HepG2 (cell line): Measurements from ENCODE around the gene DEPDC5. TPM values are rescaled to one million over a fixed set of nuclear protein-coding genes. Genes with fewer than 3 reads are reported as not detected.

ENCODE experiments used
- HNF4G ChIP-seq, 2 experiments: sonication (generic) in 1 of 2; formaldehyde crosslinking in 1 of 2; IDR thresholded peaks; 2 replicates each; pipeline versions ENCODE4 v1.4.0 to v1.6.1; 2011 to 2020; ENCODE audit warnings: borderline replicate concordance in 2 of 2, low read depth in 2 of 2, mild to moderate bottlenecking in 2 of 2, low read length in 1 of 2, missing genetic modification reagents in 1 of 2, moderate library complexity in 1 of 2
- NR2F2 ChIP-seq: IDR thresholded peaks from 2 replicates; pipeline ENCODE4 v1.6.1; 2012; ENCODE audit warnings: low read depth, inconsistent platforms, borderline replicate concordance
- PITX1 ChIP-seq: sonication (generic); formaldehyde crosslinking; IDR thresholded peaks from 2 replicates; pipeline ENCODE4 v1.5.1; 2020; ENCODE audit warnings: mild to moderate bottlenecking, missing genetic modification reagents
- SOX5 ChIP-seq: IDR thresholded peaks from 2 replicates; pipeline ENCODE4 v1.6.1; 2016; ENCODE audit warnings: borderline replicate concordance
- ZNF337 ChIP-seq: sonication (generic); formaldehyde crosslinking; IDR thresholded peaks from 2 replicates; pipeline ENCODE4 v1.5.1; 2020; ENCODE audit warnings: missing genetic modification reagents, low read depth, mild to moderate bottlenecking, borderline replicate concordance
- ZNF607 ChIP-seq: sonication (generic); formaldehyde crosslinking; IDR thresholded peaks from 2 replicates; pipeline ENCODE4 v1.5.1; 2020; ENCODE audit warnings: missing genetic modification reagents, mild to moderate bottlenecking, borderline replicate concordance
- polyA plus RNA-seq, 8 experiments: library from polyadenylated mRNA; depleted of rRNA in 3 of 8; stranded (reverse) in 7 of 8; unstranded in 1 of 8; fragments of >200 nt; fragmentation: Illumina TruSeq in 4 of 8; extraction: Trizol in 4 of 8; gene quantifications; 2 replicates each; pipeline versions ENCODE4 v1.2.1 to v1.2.3, GENCODE V29; 2011 to 2016; ENCODE audit warnings: low read depth in 4 of 8, missing spikeins in 1 of 8, mixed read lengths in 1 of 8; ENCODE audit not compliant: insufficient read depth in 1 of 8
- total RNA-seq, 5 experiments: library from RNA; depleted of rRNA; stranded (reverse); fragments of >200 nt; fragmentation: Illumina TruSeq; extraction: Trizol; gene quantifications; 2 replicates each; pipeline ENCODE4 v1.2.3, GENCODE V29; 2016; ENCODE audit warnings: low read depth in 1 of 5
- TF ChIP-seq, protein P1 (sequence below): sonication (generic); formaldehyde crosslinking; IDR thresholded peaks from 2 replicates; pipeline ENCODE4 v1.4.0; 2020; ENCODE audit warnings: missing genetic modification reagents
- TF ChIP-seq, protein P2 (sequence below): sonication (generic); formaldehyde crosslinking; IDR thresholded peaks from 2 replicates; pipeline ENCODE4 v1.5.0; 2020; ENCODE audit warnings: mild to moderate bottlenecking, missing genetic modification reagents, borderline replicate concordance
- TF ChIP-seq, protein P3 (sequence below): sonication (generic); formaldehyde crosslinking; IDR thresholded peaks from 2 replicates; pipeline ENCODE4 v1.4.0; 2020; ENCODE audit warnings: missing genetic modification reagents
- TF ChIP-seq, protein P4 (sequence below): IDR thresholded peaks from 2 replicates; pipeline ENCODE4 v1.6.1; 2012; ENCODE audit warnings: low read depth, low read length, improper control_type of control experiment
- TF ChIP-seq, protein P5 (sequence below), 2 experiments: sonication (generic) in 1 of 2; formaldehyde crosslinking in 1 of 2; IDR thresholded peaks; 2 replicates each; pipeline versions ENCODE4 v1.4.0 to v1.6.1; 2016 to 2020; ENCODE audit warnings: borderline replicate concordance in 1 of 2, low read depth in 1 of 2, mild to moderate bottlenecking in 1 of 2, missing genetic modification reagents in 1 of 2

The DEPDC5 gene
- total and polyA plus RNA-seq, 2 of the 13 experiments (the other 11 are each of a cell fraction or from before 2014, with no cell fraction given) = 9.8 to 12.4 TPM

DNA sequence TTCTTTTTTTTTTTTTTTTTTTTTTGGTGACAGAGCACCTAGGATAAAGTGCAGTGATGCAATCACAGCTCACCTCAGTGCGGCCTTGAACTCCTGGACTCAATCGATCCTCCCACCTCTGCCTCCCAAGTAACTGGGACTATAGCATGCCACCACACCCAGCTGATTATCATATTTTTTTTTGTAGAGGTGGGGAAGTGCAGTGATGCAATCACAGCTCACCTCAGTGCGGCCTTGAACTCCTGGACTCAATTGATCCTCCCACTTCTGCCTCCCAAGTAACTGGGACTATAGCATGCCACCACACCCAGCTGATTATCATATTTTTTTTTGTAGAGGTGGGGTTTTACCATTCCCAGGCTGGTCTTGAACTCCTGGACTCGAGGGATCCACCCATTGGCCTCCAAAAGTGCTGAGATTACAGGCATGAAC lies 61.6 kb downstream of the DEPDC5 start (continued):
- TF ChIP-seq, protein P1, sequence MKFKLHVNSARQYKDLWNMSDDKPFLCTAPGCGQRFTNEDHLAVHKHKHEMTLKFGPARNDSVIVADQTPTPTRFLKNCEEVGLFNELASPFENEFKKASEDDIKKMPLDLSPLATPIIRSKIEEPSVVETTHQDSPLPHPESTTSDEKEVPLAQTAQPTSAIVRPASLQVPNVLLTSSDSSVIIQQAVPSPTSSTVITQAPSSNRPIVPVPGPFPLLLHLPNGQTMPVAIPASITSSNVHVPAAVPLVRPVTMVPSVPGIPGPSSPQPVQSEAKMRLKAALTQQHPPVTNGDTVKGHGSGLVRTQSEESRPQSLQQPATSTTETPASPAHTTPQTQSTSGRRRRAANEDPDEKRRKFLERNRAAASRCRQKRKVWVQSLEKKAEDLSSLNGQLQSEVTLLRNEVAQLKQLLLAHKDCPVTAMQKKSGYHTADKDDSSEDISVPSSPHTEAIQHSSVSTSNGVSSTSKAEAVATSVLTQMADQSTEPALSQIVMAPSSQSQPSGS (CRISPR knock-in tag) = peak; percentile 95
- TF ChIP-seq, protein P2, sequence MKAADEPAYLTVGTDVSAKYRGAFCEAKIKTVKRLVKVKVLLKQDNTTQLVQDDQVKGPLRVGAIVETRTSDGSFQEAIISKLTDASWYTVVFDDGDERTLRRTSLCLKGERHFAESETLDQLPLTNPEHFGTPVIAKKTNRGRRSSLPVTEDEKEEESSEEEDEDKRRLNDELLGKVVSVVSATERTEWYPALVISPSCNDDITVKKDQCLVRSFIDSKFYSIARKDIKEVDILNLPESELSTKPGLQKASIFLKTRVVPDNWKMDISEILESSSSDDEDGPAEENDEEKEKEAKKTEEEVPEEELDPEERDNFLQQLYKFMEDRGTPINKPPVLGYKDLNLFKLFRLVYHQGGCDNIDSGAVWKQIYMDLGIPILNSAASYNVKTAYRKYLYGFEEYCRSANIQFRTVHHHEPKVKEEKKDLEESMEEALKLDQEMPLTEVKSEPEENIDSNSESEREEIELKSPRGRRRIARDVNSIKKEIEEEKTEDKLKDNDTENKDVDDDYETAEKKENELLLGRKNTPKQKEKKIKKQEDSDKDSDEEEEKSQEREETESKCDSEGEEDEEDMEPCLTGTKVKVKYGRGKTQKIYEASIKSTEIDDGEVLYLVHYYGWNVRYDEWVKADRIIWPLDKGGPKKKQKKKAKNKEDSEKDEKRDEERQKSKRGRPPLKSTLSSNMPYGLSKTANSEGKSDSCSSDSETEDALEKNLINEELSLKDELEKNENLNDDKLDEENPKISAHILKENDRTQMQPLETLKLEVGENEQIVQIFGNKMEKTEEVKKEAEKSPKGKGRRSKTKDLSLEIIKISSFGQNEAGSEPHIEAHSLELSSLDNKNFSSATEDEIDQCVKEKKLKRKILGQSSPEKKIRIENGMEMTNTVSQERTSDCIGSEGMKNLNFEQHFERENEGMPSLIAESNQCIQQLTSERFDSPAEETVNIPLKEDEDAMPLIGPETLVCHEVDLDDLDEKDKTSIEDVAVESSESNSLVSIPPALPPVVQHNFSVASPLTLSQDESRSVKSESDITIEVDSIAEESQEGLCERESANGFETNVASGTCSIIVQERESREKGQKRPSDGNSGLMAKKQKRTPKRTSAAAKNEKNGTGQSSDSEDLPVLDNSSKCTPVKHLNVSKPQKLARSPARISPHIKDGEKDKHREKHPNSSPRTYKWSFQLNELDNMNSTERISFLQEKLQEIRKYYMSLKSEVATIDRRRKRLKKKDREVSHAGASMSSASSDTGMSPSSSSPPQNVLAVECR = peak; percentile 81; the same call in 1 of the 2 replicates
- TF ChIP-seq ZNF337 (0 out of 2 replicates have a peak, but pooled peaks have one; percentile 74), PITX1 (CRISPR knock-in tag) (peak; percentile 89), NR2F2 (peak; percentile 71), HNF4G (IDR thresholded peaks at IDR 0.05; ENCODE audit: borderline replicate concordance, low read depth, low read length) (peak; percentile 90), HNF4G (CRISPR knock-in tag; IDR thresholded peaks at IDR 0.05; ENCODE audit: borderline replicate concordance, low read depth) (peak; percentile 90), ZNF607 (0 out of 2 replicates have a peak, but pooled peaks have one; percentile 30), SOX5 (CRISPR knock-in tag) (peak; percentile 79; the same call in 1 of the 2 replicates)
- TF ChIP-seq, protein P3, sequence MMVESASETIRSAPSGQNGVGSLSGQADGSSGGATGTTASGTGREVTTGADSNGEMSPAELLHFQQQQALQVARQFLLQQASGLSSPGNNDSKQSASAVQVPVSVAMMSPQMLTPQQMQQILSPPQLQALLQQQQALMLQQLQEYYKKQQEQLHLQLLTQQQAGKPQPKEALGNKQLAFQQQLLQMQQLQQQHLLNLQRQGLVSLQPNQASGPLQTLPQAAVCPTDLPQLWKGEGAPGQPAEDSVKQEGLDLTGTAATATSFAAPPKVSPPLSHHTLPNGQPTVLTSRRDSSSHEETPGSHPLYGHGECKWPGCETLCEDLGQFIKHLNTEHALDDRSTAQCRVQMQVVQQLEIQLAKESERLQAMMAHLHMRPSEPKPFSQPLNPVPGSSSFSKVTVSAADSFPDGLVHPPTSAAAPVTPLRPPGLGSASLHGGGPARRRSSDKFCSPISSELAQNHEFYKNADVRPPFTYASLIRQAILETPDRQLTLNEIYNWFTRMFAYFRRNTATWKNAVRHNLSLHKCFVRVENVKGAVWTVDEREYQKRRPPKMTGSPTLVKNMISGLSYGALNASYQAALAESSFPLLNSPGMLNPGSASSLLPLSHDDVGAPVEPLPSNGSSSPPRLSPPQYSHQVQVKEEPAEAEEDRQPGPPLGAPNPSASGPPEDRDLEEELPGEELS (CRISPR knock-in tag) = peak; percentile 85
- TF ChIP-seq, protein P4, sequence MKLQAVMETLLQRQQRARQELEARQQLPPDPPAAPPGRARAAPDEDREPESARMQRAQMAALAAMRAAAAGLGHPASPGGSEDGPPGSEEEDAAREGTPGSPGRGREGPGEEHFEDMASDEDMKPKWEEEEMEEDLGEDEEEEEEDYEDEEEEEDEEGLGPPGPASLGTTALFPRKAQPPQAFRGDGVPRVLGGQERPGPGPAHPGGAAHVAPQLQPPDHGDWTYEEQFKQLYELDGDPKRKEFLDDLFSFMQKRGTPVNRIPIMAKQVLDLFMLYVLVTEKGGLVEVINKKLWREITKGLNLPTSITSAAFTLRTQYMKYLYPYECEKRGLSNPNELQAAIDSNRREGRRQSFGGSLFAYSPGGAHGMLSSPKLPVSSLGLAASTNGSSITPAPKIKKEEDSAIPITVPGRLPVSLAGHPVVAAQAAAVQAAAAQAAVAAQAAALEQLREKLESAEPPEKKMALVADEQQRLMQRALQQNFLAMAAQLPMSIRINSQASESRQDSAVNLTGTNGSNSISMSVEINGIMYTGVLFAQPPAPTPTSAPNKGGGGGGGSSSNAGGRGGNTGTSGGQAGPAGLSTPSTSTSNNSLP = peak; percentile 81
- TF ChIP-seq, protein P5, sequence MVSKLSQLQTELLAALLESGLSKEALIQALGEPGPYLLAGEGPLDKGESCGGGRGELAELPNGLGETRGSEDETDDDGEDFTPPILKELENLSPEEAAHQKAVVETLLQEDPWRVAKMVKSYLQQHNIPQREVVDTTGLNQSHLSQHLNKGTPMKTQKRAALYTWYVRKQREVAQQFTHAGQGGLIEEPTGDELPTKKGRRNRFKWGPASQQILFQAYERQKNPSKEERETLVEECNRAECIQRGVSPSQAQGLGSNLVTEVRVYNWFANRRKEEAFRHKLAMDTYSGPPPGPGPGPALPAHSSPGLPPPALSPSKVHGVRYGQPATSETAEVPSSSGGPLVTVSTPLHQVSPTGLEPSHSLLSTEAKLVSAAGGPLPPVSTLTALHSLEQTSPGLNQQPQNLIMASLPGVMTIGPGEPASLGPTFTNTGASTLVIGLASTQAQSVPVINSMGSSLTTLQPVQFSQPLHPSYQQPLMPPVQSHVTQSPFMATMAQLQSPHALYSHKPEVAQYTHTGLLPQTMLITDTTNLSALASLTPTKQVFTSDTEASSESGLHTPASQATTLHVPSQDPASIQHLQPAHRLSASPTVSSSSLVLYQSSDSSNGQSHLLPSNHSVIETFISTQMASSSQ (IDR thresholded peaks at IDR 0.05; ENCODE audit: low read depth) = peak; percentile 52; the same call in 1 of the 2 replicates
- TF ChIP-seq, protein P5 (CRISPR knock-in tag; IDR thresholded peaks at IDR 0.05; ENCODE audit: borderline replicate concordance) = peak; percentile 69; the same call in 1 of the 2 replicates
